BE2C (cell line): ENCODE data around the gene PRMT7.
"Not testable (repeated sequence)": the region's sequence is repeated elsewhere in the genome, so short reads cannot be mapped to it uniquely, and the experiment has no call there.

Experiments
- DNase-seq: peaks from one replicate; pipeline ENCODE4 v3.0.0-alpha.2; 2020
- H3K27me3 ChIP-seq: fragments of 250-450 bp; sonication (Bioruptor Pico); 2 replicates; pipeline ENCODE4 v1.5.1; 2020; ENCODE audit warnings: mild to moderate bottlenecking
- H3K36me3 ChIP-seq: fragments of 250-450 bp; sonication (Bioruptor Pico); 2 replicates; pipeline ENCODE4 v1.5.1; 2020; ENCODE audit warnings: mild to moderate bottlenecking
- H3K4me1 ChIP-seq: fragments of 250-450 bp; sonication (Bioruptor Pico); 2 replicates; pipeline ENCODE4 v1.5.1; 2020
- H3K4me3 ChIP-seq: 2 replicates; pipeline ENCODE4 v1.5.1; 2011; ENCODE audit warnings: low read depth, low read length
- H3K9me3 ChIP-seq: fragments of 250-450 bp; sonication (Bioruptor Pico); 2 replicates; pipeline ENCODE4 v1.5.1; 2020
- CTCF ChIP-seq: IDR thresholded peaks from 2 replicates; pipeline ENCODE4 v1.5.1; 2012; ENCODE audit warnings: mild to moderate bottlenecking, low read depth, low read length

The PRMT7 gene

GRCh38 chr16:68287276-68288251 is 23.3 kb upstream of the PRMT7 start:
- H3K36me3 ChIP-seq, result peaks cover 65% of the 10 kb centered on the region
- DNase-seq, result no peak
- TF ChIP-seq CTCF, result no peak
- no peak overlapping the region for H3K4me3 ChIP-seq
- H3K9me3 ChIP-seq, result no peaks in the 10 kb centered on the region
- H3K27me3 ChIP-seq, result no peaks in the 10 kb centered on the region
- H3K4me1 ChIP-seq, result no peaks in the 10 kb centered on the region

DNA sequence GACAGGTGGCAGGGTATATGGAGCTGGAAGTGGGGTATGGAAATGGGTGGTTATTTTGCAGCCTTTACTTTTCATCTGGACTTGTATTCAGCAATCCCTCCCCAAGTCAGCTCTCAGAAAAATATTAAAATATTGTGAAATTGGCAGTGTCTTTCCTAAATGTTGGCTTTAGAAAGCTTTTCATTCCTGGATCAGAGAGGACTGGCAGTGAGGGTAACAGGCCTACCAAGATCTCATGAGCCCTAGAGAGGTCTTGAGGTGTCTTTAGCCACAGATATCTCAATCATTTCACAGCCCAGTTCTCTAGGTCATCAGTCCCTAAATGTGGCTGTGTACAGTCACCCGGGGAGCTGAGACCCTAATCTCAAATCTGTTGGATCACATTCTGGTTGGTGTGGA is 22.6 kb upstream of the PRMT7 start:
- no peak for TF ChIP-seq CTCF
- DNase-seq, result no peak
- peaks cover 65% of the 10 kb centered on the region for H3K36me3 ChIP-seq
- H3K4me3 ChIP-seq, result no peak overlapping the region
- no peaks in the 10 kb centered on the region for H3K9me3 ChIP-seq
- H3K4me1 ChIP-seq, result no peaks in the 10 kb centered on the region
- H3K27me3 ChIP-seq, result no peaks in the 10 kb centered on the region

GRCh38 chr16:68288796-68289195 is 22.0 kb upstream of the PRMT7 start:
- H3K4me1 ChIP-seq, H3K27me3 ChIP-seq, DNase-seq, H3K9me3 ChIP-seq, H3K4me3 ChIP-seq: not testable (repeated sequence)
- H3K36me3 ChIP-seq, result peaks cover 68% of the 10 kb centered on the region

GRCh38 chr16:68289202-68289601 is 21.6 kb upstream of the PRMT7 start:
- no peak overlapping the region for H3K4me3 ChIP-seq
- H3K9me3 ChIP-seq, result no peaks in the 10 kb centered on the region
- no peak for TF ChIP-seq CTCF
- H3K36me3 ChIP-seq, result peaks cover 72% of the 10 kb centered on the region
- no peak for DNase-seq
- no peaks in the 10 kb centered on the region for H3K27me3 ChIP-seq
- H3K4me1 ChIP-seq, result no peaks in the 10 kb centered on the region

GRCh38 chr16:68289621-68290329 is 21.0 kb upstream of the PRMT7 start:
- no peak for DNase-seq
- H3K36me3 ChIP-seq, result peaks cover 78% of the 10 kb centered on the region
- H3K4me3 ChIP-seq, result no peak overlapping the region
- no peak for TF ChIP-seq CTCF
- no peaks in the 10 kb centered on the region for H3K9me3 ChIP-seq
- H3K27me3 ChIP-seq, result no peaks in the 10 kb centered on the region
- H3K4me1 ChIP-seq, result no peaks in the 10 kb centered on the region

DNA sequence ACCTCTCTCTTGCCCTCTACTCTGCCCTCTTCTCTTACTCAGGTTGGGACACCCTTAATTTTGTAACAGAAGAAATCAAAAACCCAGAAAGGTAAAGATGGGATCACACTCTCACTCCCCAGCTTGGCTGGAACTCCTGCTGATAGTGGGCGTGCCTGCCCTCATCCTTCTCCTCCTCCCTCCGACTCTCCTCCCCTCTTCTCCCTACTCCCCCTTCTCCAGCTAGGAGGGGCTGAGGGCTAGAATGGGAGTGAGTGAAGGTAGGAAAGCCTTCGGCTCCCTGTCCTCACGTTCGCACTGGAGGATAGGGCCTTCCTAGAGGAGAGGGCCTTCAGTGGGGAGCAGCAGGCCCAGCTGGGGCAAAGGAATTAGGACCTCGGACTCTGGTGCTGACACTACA is 20.4 kb upstream of the PRMT7 start:
- H3K36me3 ChIP-seq, result peaks cover 75% of the 10 kb centered on the region
- no peak for DNase-seq
- H3K9me3 ChIP-seq, result no peaks in the 10 kb centered on the region
- H3K4me1 ChIP-seq, result no peaks in the 10 kb centered on the region
- H3K27me3 ChIP-seq, result no peaks in the 10 kb centered on the region
- TF ChIP-seq CTCF, result no peak
- no peak overlapping the region for H3K4me3 ChIP-seq
